NCI-H1092 (cell line): ENCODE results near the gene ZHX3.

ENCODE experiments used
- DNase-seq: peaks from one replicate; lab custom pipeline; 2025; lab: John Stamatoyannopoulos, UW

Gene ZHX3

GRCh38 chr20:41355192-41355591 is 37.7 kb upstream of the ZHX3 start:
- DNase-seq: no peak

- DNase-seq: no peak
These were observed 36.0 kb upstream of the ZHX3 start for GRCh38 chr20:41353530-41353929.

- no peak for DNase-seq
These were observed 35.1 kb upstream of the ZHX3 start for GRCh38 chr20:41352666-41353065.

- DNase-seq: no peak
These were observed 34.6 kb upstream of the ZHX3 start for GRCh38 chr20:41352106-41352505.

- DNase-seq: no peak
These were observed 33.0 kb upstream of the ZHX3 start for GRCh38 chr20:41350408-41350962.

- no peak for DNase-seq
These were observed 32.4 kb upstream of the ZHX3 start for GRCh38 chr20:41349943-41350342.

GRCh38 chr20:41349266-41349665 is 31.7 kb upstream of the ZHX3 start:
- DNase-seq: no peak

GRCh38 chr20:41348430-41349172 is 31.1 kb upstream of the ZHX3 start:
- no peak for DNase-seq

GRCh38 chr20:41347523-41348429 is 30.2 kb upstream of the ZHX3 start:
- DNase-seq: no peak

GRCh38 chr20:41345729-41346067 is 28.2 kb upstream of the ZHX3 start:
- DNase-seq: no peak

- DNase-seq: no peak
These were observed 27.6 kb upstream of the ZHX3 start for GRCh38 chr20:41344938-41345728.

GRCh38 chr20:41344477-41344876 is 26.9 kb upstream of the ZHX3 start:
- no peak for DNase-seq

GRCh38 chr20:41342474-41343464 is 25.2 kb upstream of the ZHX3 start:
- DNase-seq: no peak

GRCh38 chr20:41340327-41341055 is 23.0 kb upstream of the ZHX3 start, which contains the start of gene LPIN3:
LPIN3 (plus strand) TSS chr20:41340821; CDS start chr20:41345804, 4,983 bp downstream.
- no peak for DNase-seq

- peak; percentile 20 for DNase-seq
These were observed 22.4 kb upstream of the ZHX3 start for GRCh38 chr20:41339957-41340326.

- DNase-seq: no peak
These were observed 19.4 kb upstream of the ZHX3 start for GRCh38 chr20:41336711-41337492.

- no peak for DNase-seq
These were observed 18.1 kb upstream of the ZHX3 start for GRCh38 chr20:41335591-41335990.

GRCh38 chr20:41334443-41335421 is 17.2 kb upstream of the ZHX3 start:
- no peak for DNase-seq
